Upper lobe of left lung (tissue), 6 donors: Measurements from ENCODE around the gene GNA12. TPM values are rescaled to one million over a fixed set of nuclear protein-coding genes. Genes with fewer than 3 reads are reported as not detected.

Source experiments
- ATAC-seq, 2 donors: fragments of 200-7000 bp; cut with Tn5 transposase; one replicate each; pipeline ENCODE4 v1.9.1; 2022; ENCODE audit warnings: mild to moderate bottlenecking in 2 of 2, moderate library complexity in 2 of 2; ENCODE audit not compliant: low FRiP score in 2 of 2
- DNase-seq, 2 donors: peaks; one replicate each; pipeline ENCODE4 v3.0.0-alpha.2; 2019 to 2020
- H3K27ac ChIP-seq, 4 donors: fragments of 200-600 bp; sonication (generic); one replicate each; pipeline ENCODE4 v1.5.1; 2016 to 2019
- H3K27me3 ChIP-seq, 4 donors: fragments of 200-600 bp; sonication (generic); one replicate each; pipeline ENCODE4 v1.5.1; 2017 to 2019
- H3K36me3 ChIP-seq, 4 donors: fragments of 200-600 bp; sonication (generic); one replicate each; pipeline ENCODE4 v1.5.1; 2016 to 2019
- H3K4me1 ChIP-seq, 4 donors: fragments of 200-600 bp; sonication (generic); one replicate each; pipeline ENCODE4 v1.5.1; 2018 to 2019
- H3K4me3 ChIP-seq, 4 donors: fragments of 200-600 bp; sonication (generic); one replicate each; pipeline ENCODE4 v1.5.1; 2017 to 2019; ENCODE audit warnings: mild to moderate bottlenecking in 2 of 4, moderate library complexity in 1 of 4
- H3K9me3 ChIP-seq, 4 donors: fragments of 200-600 bp; sonication (generic); one replicate each; pipeline ENCODE4 v1.5.1; 2018 to 2019
- EP300 ChIP-seq, 4 donors: sonication (generic); formaldehyde crosslinking; IDR thresholded peaks; one replicate each; pipeline ENCODE4 v1.5.1; 2017; ENCODE audit warnings: antibody characterized with exemption in 4 of 4, control low read depth in 2 of 4
- POLR2A ChIP-seq, 4 donors: fragments of 450-650 bp; IDR thresholded peaks; one replicate each; pipeline ENCODE4 v1.5.1; 2016 to 2017; ENCODE audit warnings: antibody characterized with exemption in 4 of 4, mild to moderate bottlenecking in 2 of 4
- POLR2AphosphoS5 ChIP-seq, 2 donors: sonication (generic); formaldehyde crosslinking; IDR thresholded peaks; one replicate each; pipeline ENCODE4 v1.5.1; 2017; ENCODE audit warnings: antibody characterized with exemption in 2 of 2
- WGBS, 2 donors: methylation state at CpG; one replicate each; pipeline ENCODE4 v1.1.5; 2017 to 2018; 5-methylcytosine and 5-hydroxymethylcytosine counted together
- total RNA-seq, 6 donors: library from RNA; depleted of rRNA in 4 of 6; stranded (reverse); fragments of >200 nt in 4 of 6; gene quantifications; one replicate each; pipeline versions ENCODE4 v1.1.0 to v1.2.1, GENCODE V29; 2016 to 2021
- TF ChIP-seq, protein P1 (sequence below), 6 experiments: fragments of 450-650 bp in 4 of 6; fragments of 200-600 bp in 2 of 6; sonication (generic) in 2 of 6; IDR thresholded peaks; one replicate each; pipeline ENCODE4 v1.5.1; 2016 to 2019; ENCODE audit warnings: antibody characterized with exemption in 6 of 6
- donor health status: DM: no; HTN: no; CAD: no; lungs with moderate emphysema.
- donor health status: DM: no; HTN: yes; CAD: no; lungs with severe emphysema.

GNA12 gene
- total RNA-seq, 6 donors from 2014 or later: 24.0 to 52.3 (median 35.7) TPM

DNA sequence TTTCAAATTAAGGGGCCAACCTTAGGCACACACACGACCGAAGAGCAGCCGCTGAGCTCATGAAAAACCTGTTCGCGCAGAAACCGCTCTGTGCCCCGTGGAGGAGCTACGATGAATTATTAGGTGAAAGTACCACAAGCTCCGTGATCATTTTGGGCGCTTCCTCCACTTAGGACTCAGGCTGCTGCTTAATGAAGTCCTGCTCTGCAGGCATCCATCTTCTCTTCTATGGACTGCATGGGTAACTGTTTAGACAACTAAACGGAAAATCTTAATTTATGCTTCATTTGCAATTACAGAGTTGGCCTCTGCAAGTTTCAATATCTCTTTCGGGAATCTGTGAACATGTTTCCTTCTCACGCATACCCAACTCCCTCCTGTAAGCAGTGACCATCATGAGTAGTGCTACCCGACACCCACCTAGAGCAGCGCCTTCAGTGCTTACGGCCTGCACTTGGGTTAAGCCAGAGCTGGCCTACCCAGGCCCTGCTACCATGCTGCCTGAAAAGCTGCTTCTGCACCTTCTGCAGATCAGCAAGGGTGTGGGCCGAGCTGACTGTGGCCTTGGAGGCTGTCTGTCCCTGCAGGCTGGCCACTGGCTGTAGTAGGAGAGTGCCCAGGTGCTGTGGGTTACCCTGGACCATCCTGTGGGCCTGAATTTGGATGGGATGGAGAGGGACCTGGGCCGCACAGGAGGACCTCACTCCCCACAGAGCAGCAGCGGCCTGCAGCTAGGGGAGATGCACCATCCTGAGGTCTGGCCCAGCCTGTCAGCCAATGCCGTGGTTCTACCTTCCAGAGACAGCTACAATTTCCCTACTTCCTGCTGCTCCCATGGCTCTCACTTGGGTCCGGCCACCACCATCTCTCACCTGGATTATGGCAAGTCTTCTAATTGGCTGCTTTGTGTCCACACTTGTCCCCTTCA, 36.0 kb downstream of the GNA12 start:
- H3K36me3 ChIP-seq: no peaks in the 10 kb centered on the region
- peak; percentile 17 to 32 for DNase-seq

GRCh38 chr7:2807460-2807844, 36.7 kb downstream of the GNA12 start:
- WGBS, 2 donors: 83 to 92% methylated on average over 5 of the region's 5 CpGs
- no peaks in the 10 kb centered on the region for H3K9me3 ChIP-seq
- DNase-seq (no peak), ATAC-seq (no peak)
- peaks cover 20 to 40% (median 29%) of the 10 kb centered on the region in 4 donors for H3K4me1 ChIP-seq
- TF ChIP-seq, protein P1, sequence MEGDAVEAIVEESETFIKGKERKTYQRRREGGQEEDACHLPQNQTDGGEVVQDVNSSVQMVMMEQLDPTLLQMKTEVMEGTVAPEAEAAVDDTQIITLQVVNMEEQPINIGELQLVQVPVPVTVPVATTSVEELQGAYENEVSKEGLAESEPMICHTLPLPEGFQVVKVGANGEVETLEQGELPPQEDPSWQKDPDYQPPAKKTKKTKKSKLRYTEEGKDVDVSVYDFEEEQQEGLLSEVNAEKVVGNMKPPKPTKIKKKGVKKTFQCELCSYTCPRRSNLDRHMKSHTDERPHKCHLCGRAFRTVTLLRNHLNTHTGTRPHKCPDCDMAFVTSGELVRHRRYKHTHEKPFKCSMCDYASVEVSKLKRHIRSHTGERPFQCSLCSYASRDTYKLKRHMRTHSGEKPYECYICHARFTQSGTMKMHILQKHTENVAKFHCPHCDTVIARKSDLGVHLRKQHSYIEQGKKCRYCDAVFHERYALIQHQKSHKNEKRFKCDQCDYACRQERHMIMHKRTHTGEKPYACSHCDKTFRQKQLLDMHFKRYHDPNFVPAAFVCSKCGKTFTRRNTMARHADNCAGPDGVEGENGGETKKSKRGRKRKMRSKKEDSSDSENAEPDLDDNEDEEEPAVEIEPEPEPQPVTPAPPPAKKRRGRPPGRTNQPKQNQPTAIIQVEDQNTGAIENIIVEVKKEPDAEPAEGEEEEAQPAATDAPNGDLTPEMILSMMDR (IDR thresholded peaks at IDR 0.05): no peak
- TF ChIP-seq EP300 (IDR thresholded peaks at IDR 0.05) (no peak), POLR2A (IDR thresholded peaks at IDR 0.05) (no peak), POLR2AphosphoS5 (IDR thresholded peaks at IDR 0.05) (no peak)
- no peaks in the 10 kb centered on the region for H3K27me3 ChIP-seq
- H3K36me3 ChIP-seq: no peaks in the 10 kb centered on the region
- no peak overlapping the region for H3K27ac ChIP-seq
- no peak overlapping the region for H3K4me3 ChIP-seq

More for the DNA sequence above, 36.0 kb downstream of the GNA12 start:
- no peak for ATAC-seq
- no peak overlapping the region for H3K4me3 ChIP-seq
- no peaks in the 10 kb centered on the region for H3K27me3 ChIP-seq
- peak overlapping the region in 1 of 4 donors; percentile 3 for H3K27ac ChIP-seq
- H3K4me1 ChIP-seq: peaks cover 14 to 38% (median 23%) of the 10 kb centered on the region in 4 donors
- no peaks in the 10 kb centered on the region for H3K9me3 ChIP-seq
- WGBS, 2 donors: 88 to 92% methylated on average over 19 to 21 of the region's 21 CpGs
- TF ChIP-seq EP300 (IDR thresholded peaks at IDR 0.05): no peak
- TF ChIP-seq, protein P1 (IDR thresholded peaks at IDR 0.05): no peak
- no peak for TF ChIP-seq POLR2AphosphoS5 (IDR thresholded peaks at IDR 0.05)
- no peak for TF ChIP-seq POLR2A (IDR thresholded peaks at IDR 0.05)

DNA sequence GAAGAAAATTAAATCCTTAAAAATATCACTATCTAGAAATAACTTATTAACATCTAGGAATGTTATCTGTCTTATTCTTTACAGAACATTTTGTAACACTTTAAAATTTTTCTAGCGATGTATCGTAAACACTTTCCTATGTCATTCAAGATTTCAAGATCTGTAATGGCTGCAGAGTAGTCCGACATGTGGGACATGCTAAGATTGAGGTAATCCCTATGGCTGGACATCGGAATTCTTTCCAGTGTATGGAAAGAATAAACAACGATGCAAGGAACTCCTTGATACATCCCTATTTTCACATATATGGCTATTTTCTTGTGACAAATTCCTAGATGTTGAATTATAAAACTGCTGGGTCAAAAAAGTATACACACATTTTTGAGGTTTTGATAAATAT, 37.5 kb downstream of the GNA12 start:
- H3K36me3 ChIP-seq: no peaks in the 10 kb centered on the region
- ATAC-seq (no peak), DNase-seq (no peak)
- no peak for TF ChIP-seq POLR2AphosphoS5 (IDR thresholded peaks at IDR 0.05)
- TF ChIP-seq, protein P1 (IDR thresholded peaks at IDR 0.05): no peak
- TF ChIP-seq EP300 (IDR thresholded peaks at IDR 0.05): no peak
- no peak for TF ChIP-seq POLR2A (IDR thresholded peaks at IDR 0.05)
- WGBS, 2 donors: 83 to 90% methylated on average over 5 of the region's 5 CpGs
- H3K4me3 ChIP-seq: no peak overlapping the region
- H3K27ac ChIP-seq: no peak overlapping the region
- H3K9me3 ChIP-seq: no peaks in the 10 kb centered on the region
- peaks cover 24 to 43% (median 31%) of the 10 kb centered on the region in 4 donors for H3K4me1 ChIP-seq
- no peaks in the 10 kb centered on the region for H3K27me3 ChIP-seq

DNA sequence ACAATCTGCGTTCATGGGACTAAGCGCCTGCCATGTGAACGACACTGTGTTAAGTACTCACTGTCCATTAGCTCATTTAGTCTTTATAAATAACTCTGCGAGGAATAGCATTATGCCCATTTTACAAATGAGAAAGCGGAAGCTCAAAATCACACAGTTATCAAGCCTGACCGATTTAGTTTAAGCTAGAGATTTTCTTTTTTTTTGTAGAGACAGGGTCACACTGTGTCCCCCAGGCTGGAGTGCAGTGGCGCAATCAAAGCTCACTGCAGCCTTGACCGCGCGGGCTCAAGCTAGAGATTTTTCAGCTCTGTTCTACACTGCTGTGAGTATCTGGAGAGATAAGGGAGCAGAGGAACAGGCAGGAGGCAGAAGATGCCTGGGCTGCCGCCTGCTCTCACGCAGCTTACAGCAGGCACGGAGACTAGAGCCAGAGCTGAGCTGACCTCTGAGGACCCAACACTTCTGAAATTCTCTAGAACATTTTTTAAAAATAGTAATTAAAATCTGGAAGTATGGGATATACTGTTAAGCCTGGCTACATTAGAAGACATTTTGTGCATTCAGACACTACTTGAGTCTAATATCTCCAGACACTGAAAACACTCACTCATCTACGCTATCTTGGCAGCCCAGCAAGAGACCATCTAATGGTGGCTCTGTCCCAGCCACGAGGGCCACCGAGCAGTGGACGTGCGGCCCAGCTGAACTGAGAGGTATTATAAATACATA, 38.7 kb downstream of the GNA12 start:
- 90 to 93% methylated on average over 18 of the region's 18 CpGs for WGBS, 2 donors
- H3K9me3 ChIP-seq: no peaks in the 10 kb centered on the region
- H3K4me1 ChIP-seq: peaks cover 17 to 40% (median 27%) of the 10 kb centered on the region in 4 donors
- H3K4me3 ChIP-seq: no peak overlapping the region
- ATAC-seq (peak in 1 of 2 donors; percentile 34), DNase-seq (no peak)
- H3K27ac ChIP-seq: no peak overlapping the region
- no peaks in the 10 kb centered on the region for H3K36me3 ChIP-seq
- H3K27me3 ChIP-seq: no peaks in the 10 kb centered on the region
- TF ChIP-seq, protein P1 (IDR thresholded peaks at IDR 0.05): no peak
- TF ChIP-seq EP300 (IDR thresholded peaks at IDR 0.05) (no peak), POLR2AphosphoS5 (IDR thresholded peaks at IDR 0.05) (no peak), POLR2A (IDR thresholded peaks at IDR 0.05) (no peak)
